H9 (cell line): ENCODE data around the gene DNASE1L3. TPM values are rescaled to one million over a fixed set of nuclear protein-coding genes. Genes with fewer than 3 reads are reported as not detected.
A peak's percentile ranks its signal among the peaks of the same experiment; 100 is the strongest.
"Not testable (repeated sequence)": the region's sequence is repeated elsewhere in the genome, so short reads cannot be mapped to it uniquely, and the experiment has no call there.

ENCODE experiments used
- DNase-seq: peaks from one replicate; pipeline ENCODE4 v3.0.0-alpha.2; 2017
- H2AFZ ChIP-seq: one replicate; pipeline ENCODE4 v1.6.1; 2013; ENCODE audit warnings: mild to moderate bottlenecking, low read length, control low read depth, moderate library complexity
- H2AK5ac ChIP-seq: 2 replicates; pipeline ENCODE4 v1.6.1; 2013; ENCODE audit warnings: low read length, control low read depth, mixed read lengths; ENCODE audit not compliant: insufficient read length
- H2BK120ac ChIP-seq: one replicate; pipeline ENCODE4 v1.6.1; 2013; ENCODE audit warnings: low read depth, mild to moderate bottlenecking, low read length, control low read depth, inconsistent platforms; ENCODE audit not compliant: poor library complexity, severe bottlenecking
- H2BK12ac ChIP-seq: 2 replicates; pipeline ENCODE4 v1.6.1; 2013; ENCODE audit warnings: low read length, control low read depth, mixed read lengths, low read depth; ENCODE audit not compliant: insufficient read length
- H2BK15ac ChIP-seq: 2 replicates; pipeline ENCODE4 v1.6.1; 2013; ENCODE audit warnings: low read depth, low read length, control low read depth
- H2BK20ac ChIP-seq: one replicate; pipeline ENCODE4 v1.6.1; 2013; ENCODE audit warnings: low read depth, mild to moderate bottlenecking, low read length, control low read depth, inconsistent platforms; ENCODE audit not compliant: poor library complexity, severe bottlenecking
- H2BK5ac ChIP-seq: 2 replicates; pipeline ENCODE4 v1.6.1; 2013; ENCODE audit warnings: low read length, control low read depth, mixed read lengths; ENCODE audit not compliant: insufficient read length
- H3K14ac ChIP-seq: 2 replicates; pipeline ENCODE4 v1.6.1; 2013; ENCODE audit warnings: low read length, control low read depth; ENCODE audit not compliant: insufficient read depth
- H3K18ac ChIP-seq: 2 replicates; pipeline ENCODE4 v1.6.1; 2013; ENCODE audit warnings: low read depth, mild to moderate bottlenecking, mixed read lengths, low read length, control low read depth; ENCODE audit not compliant: insufficient read length
- H3K23ac ChIP-seq: 2 replicates; pipeline ENCODE4 v1.6.1; 2013; ENCODE audit warnings: low read length, control low read depth, mixed read lengths, low read depth; ENCODE audit not compliant: insufficient read length
- H3K23me2 ChIP-seq: 2 replicates; pipeline ENCODE4 v1.6.1; 2013; ENCODE audit warnings: low read depth, mild to moderate bottlenecking, mixed read lengths, low read length, control low read depth; ENCODE audit not compliant: insufficient read length, poor library complexity, severe bottlenecking
- H3K27ac ChIP-seq: 2 replicates; pipeline ENCODE4 v1.5.1; 2013; ENCODE audit warnings: low read length, control low read depth, mixed read lengths, low read depth; ENCODE audit not compliant: insufficient read length
- H3K27me3 ChIP-seq: 2 replicates; pipeline ENCODE4 v1.6.1; 2013; ENCODE audit warnings: low read length, control low read depth, inconsistent platforms; ENCODE audit not compliant: insufficient read depth
- H3K4ac ChIP-seq: 2 replicates; pipeline ENCODE4 v1.6.1; 2013; ENCODE audit warnings: low read depth, mild to moderate bottlenecking, control low read depth, inconsistent platforms, low read length, moderate library complexity
- H3K4me1 ChIP-seq: 2 replicates; pipeline ENCODE4 v1.6.1; 2013; ENCODE audit warnings: low read length, control low read depth, inconsistent platforms; ENCODE audit not compliant: insufficient read depth
- H3K4me2 ChIP-seq: 2 replicates; pipeline ENCODE4 v1.6.1; 2013; ENCODE audit warnings: low read length, control low read depth, mixed read lengths; ENCODE audit not compliant: insufficient read length, insufficient read depth
- H3K56ac ChIP-seq: 2 replicates; pipeline ENCODE4 v1.6.1; 2013; ENCODE audit warnings: low read depth, mild to moderate bottlenecking, mixed read lengths, low read length, control low read depth; ENCODE audit not compliant: insufficient read length
- H3K79me1 ChIP-seq: 2 replicates; pipeline ENCODE4 v1.6.1; 2013; ENCODE audit warnings: low read depth, mild to moderate bottlenecking, moderate library complexity, low read length, control low read depth, inconsistent platforms; ENCODE audit not compliant: insufficient read depth, poor library complexity, severe bottlenecking
- H3K79me2 ChIP-seq: 2 replicates; pipeline ENCODE4 v1.6.1; 2013; ENCODE audit warnings: low read length, control low read depth, inconsistent platforms; ENCODE audit not compliant: insufficient read depth
- H3K9ac ChIP-seq: 2 replicates; pipeline ENCODE4 v1.6.1; 2013; ENCODE audit warnings: low read length, control low read depth, mixed read lengths; ENCODE audit not compliant: insufficient read length; ENCODE audit errors: extremely low read depth
- H3K9me3 ChIP-seq: one replicate; pipeline ENCODE4 v1.6.1; 2013; ENCODE audit warnings: low read depth, low read length, inconsistent platforms; ENCODE audit not compliant: control insufficient read depth
- H3T11ph ChIP-seq: one replicate; pipeline ENCODE4 v1.6.1; 2013; ENCODE audit warnings: mild to moderate bottlenecking, low read length, control low read depth, inconsistent platforms
- H4K20me1 ChIP-seq: one replicate; pipeline ENCODE4 v1.6.1; 2013; ENCODE audit not compliant: control insufficient read depth, insufficient read length, insufficient read depth
- H4K5ac ChIP-seq: 2 replicates; pipeline ENCODE4 v1.6.1; 2013; ENCODE audit warnings: low read depth, mild to moderate bottlenecking, mixed read lengths, low read length, control low read depth; ENCODE audit not compliant: insufficient read length
- H4K8ac ChIP-seq: replicated peaks from 2 replicates; pipeline ENCODE4 v1.6.1; 2013; ENCODE audit warnings: low read length, control low read depth, mixed read lengths, low read depth; ENCODE audit not compliant: insufficient read length
- H4K91ac ChIP-seq: 2 replicates; pipeline ENCODE4 v1.6.1; 2013; ENCODE audit warnings: low read depth, mild to moderate bottlenecking, moderate library complexity, mixed read lengths, low read length, control low read depth; ENCODE audit not compliant: insufficient read length
- H3K27ac Mint-ChIP-seq, 3 experiments: 2 replicates in 2 of 3; 3 replicates in 1 of 3; pipeline ENCODE4 v1.8.0; 2020 to 2021; ENCODE audit warnings: mixed read lengths in 3 of 3, mild to moderate bottlenecking in 1 of 3, moderate library complexity in 1 of 3
- H3K27me3 Mint-ChIP-seq: 2 replicates; pipeline ENCODE4 v1.8.0; 2021; ENCODE audit warnings: low read depth, mild to moderate bottlenecking, moderate library complexity, mixed read lengths
- H3K36me3 Mint-ChIP-seq, 3 experiments: 2 replicates in 2 of 3; 3 replicates in 1 of 3; pipeline ENCODE4 v1.8.0; 2020 to 2021; ENCODE audit warnings: low read depth in 3 of 3, mixed read lengths in 3 of 3; ENCODE audit not compliant: insufficient read depth in 1 of 3
- H3K4me1 Mint-ChIP-seq, 2 experiments: 2 replicates each; pipeline ENCODE4 v1.8.0; 2020; ENCODE audit warnings: mixed read lengths in 2 of 2
- H3K4me3 Mint-ChIP-seq, 2 experiments: 2 replicates in 1 of 2; 3 replicates in 1 of 2; pipeline ENCODE4 v1.8.0; 2020 to 2021; ENCODE audit warnings: mild to moderate bottlenecking in 2 of 2, mixed read lengths in 2 of 2, moderate library complexity in 1 of 2
- H3K9me3 Mint-ChIP-seq, 2 experiments: 2 replicates in 1 of 2; 3 replicates in 1 of 2; pipeline ENCODE4 v1.8.0; 2020; ENCODE audit warnings: mild to moderate bottlenecking in 2 of 2, mixed read lengths in 2 of 2, moderate library complexity in 1 of 2
- CTCF ChIP-seq: fragments of 200-600 bp; sonication (generic); conservative IDR thresholded peaks from 3 replicates; pipeline ENCODE4 v1.8.0; 2021; ENCODE audit warnings: antibody characterized with exemption, mild to moderate bottlenecking
- WGBS: extraction: QIAGEN DNeasy Blood & Tissue Kit; methylation state at CpG from one replicate; pipeline ENCODE4 v1.1.7; 2013; ENCODE audit warnings: missing lambda C conversion rate, low lambda C conversion rate, mixed read lengths; ENCODE audit not compliant: insufficient read length; ENCODE audit errors: extremely low coverage; 5-methylcytosine and 5-hydroxymethylcytosine counted together
- total RNA-seq: library from RNA; stranded (reverse); gene quantifications from 2 replicates; pipeline ENCODE4 v1.2.1, GENCODE V29; 2021

Gene DNASE1L3
- total RNA-seq, 1 experiment from 2014 or later = not detected

GRCh38 chr3:58202917-58203360, 7.8 kb downstream of the DNASE1L3 start:
- Histone ChIP-seq H3K18ac (no peak overlapping the region), H2BK12ac (no peak overlapping the region), H3T11ph (no peak overlapping the region), H3K79me2 (no peaks in the 10 kb centered on the region), H3K23me2 (no peaks in the 10 kb centered on the region), H2AK5ac (no peak overlapping the region), H3K4ac (no peak overlapping the region), H3K79me1 (no peaks in the 10 kb centered on the region), H2AFZ (no peak overlapping the region), H4K8ac (no peak overlapping the region), H4K5ac (no peak overlapping the region), H3K9ac (no peak overlapping the region), H4K20me1 (no peaks in the 10 kb centered on the region), H3K23ac (no peak overlapping the region), H3K4me1 (no peaks in the 10 kb centered on the region), H3K27ac (no peak overlapping the region), H2BK20ac (no peak overlapping the region), H3K14ac (no peak overlapping the region; the same call in 1 of the 2 replicates), H3K56ac (no peak overlapping the region), H2BK120ac (no peak overlapping the region), H2BK15ac (no peak overlapping the region), H3K27me3 (no peaks in the 10 kb centered on the region), H3K4me2 (no peak overlapping the region), H2BK5ac (no peak overlapping the region), H3K9me3 (no peaks in the 10 kb centered on the region), H4K91ac (no peak overlapping the region)
- Mint-ChIP-seq H3K27me3 (peaks cover 10% of the 10 kb centered on the region), H3K36me3 (no peaks in the 10 kb centered on the region), H3K27ac (peak overlapping the region in 1 of 3 experiments; percentile 18; a peak in 1 of 7 replicates), H3K4me1 (no peaks in the 10 kb centered on the region), H3K9me3 (no peaks in the 10 kb centered on the region; a peak in 2 of 5 replicates), H3K4me3 (no peak overlapping the region; a peak in 1 of 5 replicates)
- TF ChIP-seq CTCF = no peak
- no CpG with 5 or more reads among the region's 9 CpGs for WGBS
- DNase-seq = no peak

- H4K91ac ChIP-seq, H3K4me1 ChIP-seq, H3K4me3 Mint-ChIP-seq, H3K27ac Mint-ChIP-seq, H3K14ac ChIP-seq, H2BK12ac ChIP-seq, H3K18ac ChIP-seq, H2AFZ ChIP-seq, H2BK15ac ChIP-seq, H3K9ac ChIP-seq, H3K9me3 Mint-ChIP-seq, H4K8ac ChIP-seq, H2BK20ac ChIP-seq, H3K27me3 Mint-ChIP-seq, H3K27me3 ChIP-seq, H3K23me2 ChIP-seq, H2AK5ac ChIP-seq, H3K79me1 ChIP-seq, H3K79me2 ChIP-seq, H3K27ac ChIP-seq, H3K23ac ChIP-seq, H3K36me3 Mint-ChIP-seq, DNase-seq, H2BK120ac ChIP-seq, H4K5ac ChIP-seq, H3K4ac ChIP-seq, H4K20me1 ChIP-seq, H3T11ph ChIP-seq, H3K4me2 ChIP-seq, H3K56ac ChIP-seq, H3K9me3 ChIP-seq, H3K4me1 Mint-ChIP-seq, H2BK5ac ChIP-seq: not testable (repeated sequence)
- WGBS = no CpG with 5 or more reads among the region's 3 CpGs
Measured at GRCh38 chr3:58201451-58201850, 9.3 kb downstream of the DNASE1L3 start.
